HepG2 (cell line): ENCODE data around the gene DNASE1L2. TPM values are rescaled to one million over a fixed set of nuclear protein-coding genes. Genes with fewer than 3 reads are reported as not detected.

ENCODE experiments used
- ATF7-NPFF ChIP-seq: sonication (generic); formaldehyde crosslinking; IDR thresholded peaks from 2 replicates; pipeline ENCODE4 v1.8.1; 2023; ENCODE audit warnings: mild to moderate bottlenecking, low read depth, missing genetic modification reagents, moderate library complexity
- ELF1 ChIP-seq: sonication (generic); formaldehyde crosslinking; IDR thresholded peaks from 2 replicates; pipeline ENCODE4 v1.4.0; 2020; ENCODE audit warnings: missing genetic modification reagents
- PITX1 ChIP-seq: sonication (generic); formaldehyde crosslinking; IDR thresholded peaks from 2 replicates; pipeline ENCODE4 v1.5.1; 2020; ENCODE audit warnings: mild to moderate bottlenecking, missing genetic modification reagents
- PRDM15 ChIP-seq: sonication (generic); formaldehyde crosslinking; IDR thresholded peaks from 2 replicates; pipeline ENCODE4 v1.4.0; 2020; ENCODE audit warnings: missing genetic modification reagents
- TBP ChIP-seq: sonication (generic); formaldehyde crosslinking; IDR thresholded peaks from 2 replicates; pipeline ENCODE4 v1.5.0; 2020; ENCODE audit warnings: missing genetic modification reagents
- ZKSCAN8 ChIP-seq: IDR thresholded peaks from 2 replicates; pipeline ENCODE4 v1.6.1; 2016; ENCODE audit warnings: borderline replicate concordance, missing genetic modification reagents, missing compliant biosample characterization
- ZNF326 ChIP-seq: sonication (generic); formaldehyde crosslinking; IDR thresholded peaks from 2 replicates; pipeline ENCODE4 v1.4.0; 2020; ENCODE audit warnings: missing genetic modification reagents, borderline replicate concordance
- ZNF609 ChIP-seq: sonication (generic); formaldehyde crosslinking; IDR thresholded peaks from 2 replicates; pipeline ENCODE4 v1.4.0; 2020; ENCODE audit warnings: mild to moderate bottlenecking, missing genetic modification reagents, borderline replicate concordance
- polyA plus RNA-seq, 8 experiments: library from polyadenylated mRNA; depleted of rRNA in 3 of 8; stranded (reverse) in 7 of 8; unstranded in 1 of 8; fragments of >200 nt; fragmentation: Illumina TruSeq in 4 of 8; extraction: Trizol in 4 of 8; gene quantifications; 2 replicates each; pipeline versions ENCODE4 v1.2.1 to v1.2.3, GENCODE V29; 2011 to 2016; ENCODE audit warnings: low read depth in 4 of 8, missing spikeins in 1 of 8, mixed read lengths in 1 of 8; ENCODE audit not compliant: insufficient read depth in 1 of 8
- total RNA-seq, 5 experiments: library from RNA; depleted of rRNA; stranded (reverse); fragments of >200 nt; fragmentation: Illumina TruSeq; extraction: Trizol; gene quantifications; 2 replicates each; pipeline ENCODE4 v1.2.3, GENCODE V29; 2016; ENCODE audit warnings: low read depth in 1 of 5
- TF ChIP-seq, protein P1 (sequence below): sonication (generic); formaldehyde crosslinking; IDR thresholded peaks from 2 replicates; pipeline ENCODE4 v1.4.0; 2020; ENCODE audit warnings: missing genetic modification reagents
- TF ChIP-seq, protein P2 (sequence below): conservative IDR thresholded peaks from 2 replicates; pipeline ENCODE4 v1.6.1; 2018; ENCODE audit warnings: missing genetic modification reagents

The DNASE1L2 gene
- total and polyA plus RNA-seq, 2 of the 13 experiments (the other 11 are each of a cell fraction or from before 2014, with no cell fraction given) = 0.44 to 0.50 TPM

GRCh38 chr16:2205104-2205966, 30.9 kb upstream of the DNASE1L2 start, which contains the start of gene MLST8 (continued):
- TF ChIP-seq ZNF609 (CRISPR knock-in tag) (no peak), ELF1 (CRISPR knock-in tag) (peak; percentile 62), ATF7-NPFF (CRISPR knock-in tag) (0 out of 2 replicates have a peak, but pooled peaks have one; percentile 65), ZNF326 (CRISPR knock-in tag) (no peak), PITX1 (CRISPR knock-in tag) (no peak), PRDM15 (CRISPR knock-in tag) (no peak), TBP (no peak), ZKSCAN8 (CRISPR knock-in tag) (peak; percentile 60; the same call in 1 of the 2 replicates)
- TF ChIP-seq, protein P1, sequence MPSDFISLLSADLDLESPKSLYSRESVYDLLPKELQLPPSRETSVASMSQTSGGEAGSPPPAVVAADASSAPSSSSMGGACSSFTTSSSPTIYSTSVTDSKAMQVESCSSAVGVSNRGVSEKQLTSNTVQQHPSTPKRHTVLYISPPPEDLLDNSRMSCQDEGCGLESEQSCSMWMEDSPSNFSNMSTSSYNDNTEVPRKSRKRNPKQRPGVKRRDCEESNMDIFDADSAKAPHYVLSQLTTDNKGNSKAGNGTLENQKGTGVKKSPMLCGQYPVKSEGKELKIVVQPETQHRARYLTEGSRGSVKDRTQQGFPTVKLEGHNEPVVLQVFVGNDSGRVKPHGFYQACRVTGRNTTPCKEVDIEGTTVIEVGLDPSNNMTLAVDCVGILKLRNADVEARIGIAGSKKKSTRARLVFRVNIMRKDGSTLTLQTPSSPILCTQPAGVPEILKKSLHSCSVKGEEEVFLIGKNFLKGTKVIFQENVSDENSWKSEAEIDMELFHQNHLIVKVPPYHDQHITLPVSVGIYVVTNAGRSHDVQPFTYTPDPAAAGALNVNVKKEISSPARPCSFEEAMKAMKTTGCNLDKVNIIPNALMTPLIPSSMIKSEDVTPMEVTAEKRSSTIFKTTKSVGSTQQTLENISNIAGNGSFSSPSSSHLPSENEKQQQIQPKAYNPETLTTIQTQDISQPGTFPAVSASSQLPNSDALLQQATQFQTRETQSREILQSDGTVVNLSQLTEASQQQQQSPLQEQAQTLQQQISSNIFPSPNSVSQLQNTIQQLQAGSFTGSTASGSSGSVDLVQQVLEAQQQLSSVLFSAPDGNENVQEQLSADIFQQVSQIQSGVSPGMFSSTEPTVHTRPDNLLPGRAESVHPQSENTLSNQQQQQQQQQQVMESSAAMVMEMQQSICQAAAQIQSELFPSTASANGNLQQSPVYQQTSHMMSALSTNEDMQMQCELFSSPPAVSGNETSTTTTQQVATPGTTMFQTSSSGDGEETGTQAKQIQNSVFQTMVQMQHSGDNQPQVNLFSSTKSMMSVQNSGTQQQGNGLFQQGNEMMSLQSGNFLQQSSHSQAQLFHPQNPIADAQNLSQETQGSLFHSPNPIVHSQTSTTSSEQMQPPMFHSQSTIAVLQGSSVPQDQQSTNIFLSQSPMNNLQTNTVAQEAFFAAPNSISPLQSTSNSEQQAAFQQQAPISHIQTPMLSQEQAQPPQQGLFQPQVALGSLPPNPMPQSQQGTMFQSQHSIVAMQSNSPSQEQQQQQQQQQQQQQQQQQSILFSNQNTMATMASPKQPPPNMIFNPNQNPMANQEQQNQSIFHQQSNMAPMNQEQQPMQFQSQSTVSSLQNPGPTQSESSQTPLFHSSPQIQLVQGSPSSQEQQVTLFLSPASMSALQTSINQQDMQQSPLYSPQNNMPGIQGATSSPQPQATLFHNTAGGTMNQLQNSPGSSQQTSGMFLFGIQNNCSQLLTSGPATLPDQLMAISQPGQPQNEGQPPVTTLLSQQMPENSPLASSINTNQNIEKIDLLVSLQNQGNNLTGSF (CRISPR knock-in tag) = no peak
- TF ChIP-seq, protein P2, sequence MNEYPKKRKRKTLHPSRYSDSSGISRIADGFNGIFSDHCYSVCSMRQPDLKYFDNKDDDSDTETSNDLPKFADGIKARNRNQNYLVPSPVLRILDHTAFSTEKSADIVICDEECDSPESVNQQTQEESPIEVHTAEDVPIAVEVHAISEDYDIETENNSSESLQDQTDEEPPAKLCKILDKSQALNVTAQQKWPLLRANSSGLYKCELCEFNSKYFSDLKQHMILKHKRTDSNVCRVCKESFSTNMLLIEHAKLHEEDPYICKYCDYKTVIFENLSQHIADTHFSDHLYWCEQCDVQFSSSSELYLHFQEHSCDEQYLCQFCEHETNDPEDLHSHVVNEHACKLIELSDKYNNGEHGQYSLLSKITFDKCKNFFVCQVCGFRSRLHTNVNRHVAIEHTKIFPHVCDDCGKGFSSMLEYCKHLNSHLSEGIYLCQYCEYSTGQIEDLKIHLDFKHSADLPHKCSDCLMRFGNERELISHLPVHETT (CRISPR knock-in tag) = peak; percentile 73; the same call in 1 of the 2 replicates
